ENCODE results near the gene COL5A3.
"Not testable (repeated sequence)": the region's sequence is repeated elsewhere in the genome, so short reads cannot be mapped to it uniquely, and the experiment has no call there.

Gene COL5A3

DNA sequence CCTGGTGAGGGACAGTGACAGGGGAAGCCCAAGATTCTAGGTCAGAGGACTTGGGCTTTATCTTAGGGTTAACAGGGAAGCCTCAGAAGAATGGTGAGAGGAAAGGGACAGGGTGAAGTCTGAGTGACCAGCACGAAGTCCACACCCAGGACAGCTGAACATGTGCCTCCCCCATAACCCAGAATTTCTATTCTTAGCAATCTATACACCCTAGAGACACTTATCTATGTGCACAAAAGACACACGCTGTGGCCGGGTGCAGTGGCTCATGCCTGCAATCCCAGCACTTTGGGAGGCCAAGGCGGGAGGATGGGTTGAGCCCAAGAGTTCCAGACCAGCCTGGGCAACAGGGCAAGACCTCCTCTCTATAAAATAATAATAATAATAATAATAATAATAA lies 62.9 kb downstream of the COL5A3 start:
- no peak for DNase-seq (ENCODE audit: insufficient read length, low spot score)
- TF ChIP-seq, protein P1, sequence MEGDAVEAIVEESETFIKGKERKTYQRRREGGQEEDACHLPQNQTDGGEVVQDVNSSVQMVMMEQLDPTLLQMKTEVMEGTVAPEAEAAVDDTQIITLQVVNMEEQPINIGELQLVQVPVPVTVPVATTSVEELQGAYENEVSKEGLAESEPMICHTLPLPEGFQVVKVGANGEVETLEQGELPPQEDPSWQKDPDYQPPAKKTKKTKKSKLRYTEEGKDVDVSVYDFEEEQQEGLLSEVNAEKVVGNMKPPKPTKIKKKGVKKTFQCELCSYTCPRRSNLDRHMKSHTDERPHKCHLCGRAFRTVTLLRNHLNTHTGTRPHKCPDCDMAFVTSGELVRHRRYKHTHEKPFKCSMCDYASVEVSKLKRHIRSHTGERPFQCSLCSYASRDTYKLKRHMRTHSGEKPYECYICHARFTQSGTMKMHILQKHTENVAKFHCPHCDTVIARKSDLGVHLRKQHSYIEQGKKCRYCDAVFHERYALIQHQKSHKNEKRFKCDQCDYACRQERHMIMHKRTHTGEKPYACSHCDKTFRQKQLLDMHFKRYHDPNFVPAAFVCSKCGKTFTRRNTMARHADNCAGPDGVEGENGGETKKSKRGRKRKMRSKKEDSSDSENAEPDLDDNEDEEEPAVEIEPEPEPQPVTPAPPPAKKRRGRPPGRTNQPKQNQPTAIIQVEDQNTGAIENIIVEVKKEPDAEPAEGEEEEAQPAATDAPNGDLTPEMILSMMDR (IDR thresholded peaks at IDR 0.05; ENCODE audit: insufficient read depth, missing control alignments): no peak
- FAIRE-seq: no peak

DNA sequence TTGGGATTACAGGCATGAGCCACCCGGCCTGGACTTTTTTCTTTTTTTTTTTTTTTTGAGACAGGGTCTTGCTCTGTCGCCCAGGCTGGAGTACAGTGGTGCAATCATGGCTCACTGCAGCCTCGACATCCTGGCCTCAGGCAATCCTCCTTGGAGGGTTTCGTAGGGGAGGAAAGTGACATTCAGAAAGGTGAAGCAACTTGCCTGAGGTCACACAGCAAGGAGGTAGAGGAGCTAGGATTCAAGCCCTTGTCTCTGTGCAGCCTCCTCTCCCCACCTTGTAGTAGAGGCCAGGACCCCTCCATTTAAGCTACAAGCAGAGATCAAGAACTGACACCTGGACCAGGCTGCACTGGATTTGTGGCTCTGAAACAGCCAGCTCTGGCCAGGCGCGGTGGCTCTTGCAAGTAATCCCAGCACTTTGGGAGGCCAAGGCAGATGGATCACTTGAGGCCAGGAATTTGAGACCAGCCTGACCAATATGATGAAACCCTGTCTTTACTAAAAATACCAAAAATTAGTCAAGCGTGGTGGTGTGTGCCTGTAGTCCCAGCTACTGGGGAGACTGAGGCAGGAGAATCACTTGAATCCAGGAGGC lies 63.7 kb downstream of the COL5A3 start:
- not testable (repeated sequence) for DNase-seq (ENCODE audit: insufficient read length, low spot score); FAIRE-seq

DNA sequence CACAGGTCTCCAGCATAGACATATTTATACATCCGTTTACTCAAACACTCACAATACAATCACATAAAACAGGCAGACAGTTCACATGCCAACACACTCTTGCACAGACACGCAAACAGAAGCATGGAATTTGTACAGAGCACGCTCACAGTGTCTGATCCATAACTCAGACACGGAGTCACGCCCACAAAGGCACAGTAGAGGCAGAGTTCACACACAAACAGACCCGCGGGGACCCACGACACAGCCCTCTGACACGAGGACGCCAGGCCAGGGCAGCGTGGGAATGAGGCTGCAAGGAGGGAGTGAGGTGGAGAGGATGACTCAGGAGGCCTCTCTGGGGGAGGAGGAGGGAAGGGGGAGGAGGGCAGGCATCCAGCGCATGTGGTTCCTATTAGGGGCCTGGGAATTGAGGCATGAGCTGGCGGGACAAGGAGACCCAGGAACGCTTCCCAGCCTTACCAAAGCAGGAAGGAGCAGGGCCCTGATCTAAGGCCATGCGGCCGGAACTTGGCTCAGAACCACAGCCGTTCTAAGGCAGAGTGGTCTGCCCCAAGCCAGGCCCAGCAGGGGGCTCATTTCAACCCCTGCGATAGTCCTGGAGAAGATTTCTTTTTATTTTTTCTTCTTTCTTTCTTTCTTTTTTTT lies 64.9 kb downstream of the COL5A3 start:
- no peak for DNase-seq (ENCODE audit: insufficient read length, low spot score)
- FAIRE-seq: no peak
- TF ChIP-seq, protein P1 (IDR thresholded peaks at IDR 0.05; ENCODE audit: insufficient read depth, missing control alignments): no peak

DNA sequence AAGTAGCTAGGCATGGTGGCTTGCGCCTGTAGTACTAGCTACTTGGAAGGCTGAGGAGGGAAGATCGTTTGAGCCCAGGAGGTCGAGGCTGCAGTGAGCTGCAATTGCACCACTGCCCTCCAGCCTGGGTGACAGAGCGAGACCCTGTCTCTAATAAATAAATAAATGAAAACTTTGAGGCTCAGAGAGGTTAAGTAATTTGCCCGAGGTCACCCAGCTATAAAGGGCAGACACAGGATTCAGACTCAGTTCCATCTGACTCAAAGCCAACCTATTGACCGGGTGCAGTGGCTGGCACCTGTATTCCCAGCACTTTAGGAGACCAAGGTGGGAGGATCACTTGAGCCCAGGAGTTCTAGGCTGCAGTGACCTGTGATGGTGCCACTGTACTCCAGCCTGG lies 66.6 kb downstream of the COL5A3 start:
- TF ChIP-seq, protein P1 (IDR thresholded peaks at IDR 0.05; ENCODE audit: insufficient read depth, missing control alignments): no peak
- DNase-seq (ENCODE audit: insufficient read length, low spot score) (no peak), FAIRE-seq (no peak)

DNA sequence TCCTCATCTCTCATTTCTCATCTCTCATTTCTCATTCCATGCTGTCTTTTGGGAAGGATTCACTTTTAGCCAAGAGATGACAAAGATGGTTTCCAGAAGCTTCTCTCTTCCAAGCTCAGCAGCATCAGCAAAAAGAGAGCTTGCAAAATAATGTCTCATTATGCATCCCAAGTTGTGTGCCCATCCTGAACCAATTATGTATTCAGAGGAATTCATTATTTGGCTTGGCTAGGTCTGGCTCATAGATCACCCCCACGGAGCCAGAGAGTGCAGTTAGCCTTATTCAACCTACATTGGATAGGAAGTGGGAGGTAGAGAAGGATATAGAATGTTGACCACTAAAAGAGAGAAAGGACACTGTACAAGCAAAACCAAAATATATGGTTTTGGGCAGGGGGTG lies 68.6 kb downstream of the COL5A3 start:
- DNase-seq (ENCODE audit: insufficient read length, low spot score) (no peak), FAIRE-seq (no peak)
- TF ChIP-seq, protein P1 (IDR thresholded peaks at IDR 0.05; ENCODE audit: insufficient read depth, missing control alignments): no peak

DNA sequence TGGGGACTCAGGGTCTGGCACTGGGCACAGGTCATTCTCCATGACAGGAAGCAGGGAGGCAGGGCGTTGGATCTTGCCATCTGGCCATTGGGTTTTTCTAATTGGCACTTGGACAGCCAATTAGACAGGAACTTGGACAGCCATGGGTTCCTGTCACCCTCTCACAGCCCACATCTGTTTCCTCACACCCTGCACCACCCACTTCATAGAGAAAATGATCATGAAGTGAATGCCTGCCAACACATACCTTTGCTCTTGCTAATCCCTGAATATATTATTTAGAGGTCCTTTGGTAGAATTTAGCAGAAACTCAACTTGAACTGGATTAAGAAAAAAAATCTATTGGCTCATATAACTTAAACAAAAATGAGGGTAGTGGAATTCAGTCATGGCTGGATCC lies 69.1 kb downstream of the COL5A3 start:
- TF ChIP-seq, protein P1 (IDR thresholded peaks at IDR 0.05; ENCODE audit: insufficient read depth, missing control alignments): no peak
- no peak for FAIRE-seq

DNA sequence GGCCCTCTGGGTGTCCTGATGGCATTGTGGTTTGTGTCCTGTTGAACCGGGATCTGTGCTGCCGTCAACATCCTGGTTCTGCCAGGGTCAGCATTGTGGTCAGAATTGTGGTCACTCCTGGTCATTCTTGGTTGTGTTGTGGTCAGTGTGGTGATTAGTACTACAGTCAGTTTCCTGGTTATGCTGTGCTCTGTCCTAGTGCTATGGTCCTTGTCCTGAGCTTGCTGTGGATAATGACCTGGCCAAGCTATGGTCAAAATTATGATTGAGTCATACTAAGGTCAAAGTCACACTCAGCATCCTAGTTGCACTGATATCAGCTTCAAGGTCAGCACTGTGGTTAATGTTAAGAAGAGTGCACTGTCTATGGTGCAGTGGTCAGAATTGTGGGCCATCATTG lies 69.5 kb downstream of the COL5A3 start:
- no peak for FAIRE-seq

More for the DNA sequence above, 69.1 kb downstream of the COL5A3 start:
- DNase-seq (ENCODE audit: insufficient read length, low spot score): no peak

More for the DNA sequence above, 69.5 kb downstream of the COL5A3 start:
- TF ChIP-seq, protein P1 (IDR thresholded peaks at IDR 0.05; ENCODE audit: insufficient read depth, missing control alignments): no peak
- no peak for DNase-seq (ENCODE audit: insufficient read length, low spot score)

Data from D721Med (cell line).